OCI-M2 (cell line): ENCODE measurements around the gene PTPN2.

Source experiments
- DNase-seq: peaks from one replicate; lab custom pipeline; 2025; ENCODE audit not compliant: unreplicated experiment; lab: John Stamatoyannopoulos, UW

The PTPN2 gene

GRCh38 chr18:12860530-12860929 is 23.5 kb downstream of the PTPN2 start:
- no peak for DNase-seq

- no peak for DNase-seq
Observed at GRCh38 chr18:12858991-12859390, 25.0 kb downstream of the PTPN2 start.

- DNase-seq = no peak
Observed at GRCh38 chr18:12857991-12858544, 26.0 kb downstream of the PTPN2 start.

GRCh38 chr18:12857215-12857905 is 26.7 kb downstream of the PTPN2 start:
- DNase-seq = no peak

GRCh38 chr18:12855916-12856315 is 28.1 kb downstream of the PTPN2 start:
- no peak for DNase-seq

GRCh38 chr18:12852566-12853315 is 31.3 kb downstream of the PTPN2 start:
- no peak for DNase-seq

GRCh38 chr18:12851716-12852115 is 32.3 kb downstream of the PTPN2 start:
- DNase-seq = no peak

GRCh38 chr18:12849548-12849947 is 34.5 kb downstream of the PTPN2 start:
- no peak for DNase-seq

GRCh38 chr18:12848405-12848804 is 35.6 kb downstream of the PTPN2 start:
- DNase-seq = no peak

GRCh38 chr18:12844391-12844790 is 39.6 kb downstream of the PTPN2 start:
- DNase-seq = no peak

- no peak for DNase-seq
Observed at GRCh38 chr18:12843420-12844350, 40.4 kb downstream of the PTPN2 start.

GRCh38 chr18:12842459-12843380 is 41.3 kb downstream of the PTPN2 start:
- no peak for DNase-seq

- DNase-seq = no peak
Observed at GRCh38 chr18:12841070-12841469, 43.0 kb downstream of the PTPN2 start.

- no peak for DNase-seq
Observed at GRCh38 chr18:12840382-12840781, 43.7 kb downstream of the PTPN2 start.

GRCh38 chr18:12839526-12840196 is 44.4 kb downstream of the PTPN2 start:
- DNase-seq = no peak

GRCh38 chr18:12839057-12839525 is 44.9 kb downstream of the PTPN2 start:
- DNase-seq = no peak

- DNase-seq = no peak
Observed at GRCh38 chr18:12838178-12838634, 45.8 kb downstream of the PTPN2 start.

- DNase-seq = no peak
Observed at GRCh38 chr18:12837747-12838146, 46.3 kb downstream of the PTPN2 start.

- DNase-seq = no peak
Observed at GRCh38 chr18:12836551-12836950, 47.5 kb downstream of the PTPN2 start.
